NB4 (cell line): ENCODE data around the gene SMIM24.

Experiments
- CTCF ChIP-seq: IDR thresholded peaks from one replicate; pipeline ENCODE4 v1.5.1; 2012; ENCODE audit warnings: low read depth, low read length
- MYC ChIP-seq: IDR thresholded peaks from 2 replicates; pipeline ENCODE4 v1.6.1; 2011; ENCODE audit warnings: low read depth, low read length
- POLR2A ChIP-seq: IDR thresholded peaks from 2 replicates; pipeline ENCODE4 v1.6.1; 2011; ENCODE audit warnings: mild to moderate bottlenecking; ENCODE audit not compliant: insufficient read length; ENCODE audit errors: extremely low read depth

- TF ChIP-seq CTCF (no peak), MYC (no peak), POLR2A (no peak)
Measured at GRCh38 chr19:3456925-3457527, 23.3 kb downstream of the SMIM24 start.
